Effector CD4-positive, alpha-beta T cell (primary cell): Measurements from ENCODE around the gene LDHA.
"Not testable (repeated sequence)": the region's sequence is repeated elsewhere in the genome, so short reads cannot be mapped to it uniquely, and the experiment has no call there.

ENCODE experiments used
- DNase-seq: peaks from one replicate; pipeline ENCODE4 v3.0.0-alpha.2; 2020

Gene LDHA

DNA sequence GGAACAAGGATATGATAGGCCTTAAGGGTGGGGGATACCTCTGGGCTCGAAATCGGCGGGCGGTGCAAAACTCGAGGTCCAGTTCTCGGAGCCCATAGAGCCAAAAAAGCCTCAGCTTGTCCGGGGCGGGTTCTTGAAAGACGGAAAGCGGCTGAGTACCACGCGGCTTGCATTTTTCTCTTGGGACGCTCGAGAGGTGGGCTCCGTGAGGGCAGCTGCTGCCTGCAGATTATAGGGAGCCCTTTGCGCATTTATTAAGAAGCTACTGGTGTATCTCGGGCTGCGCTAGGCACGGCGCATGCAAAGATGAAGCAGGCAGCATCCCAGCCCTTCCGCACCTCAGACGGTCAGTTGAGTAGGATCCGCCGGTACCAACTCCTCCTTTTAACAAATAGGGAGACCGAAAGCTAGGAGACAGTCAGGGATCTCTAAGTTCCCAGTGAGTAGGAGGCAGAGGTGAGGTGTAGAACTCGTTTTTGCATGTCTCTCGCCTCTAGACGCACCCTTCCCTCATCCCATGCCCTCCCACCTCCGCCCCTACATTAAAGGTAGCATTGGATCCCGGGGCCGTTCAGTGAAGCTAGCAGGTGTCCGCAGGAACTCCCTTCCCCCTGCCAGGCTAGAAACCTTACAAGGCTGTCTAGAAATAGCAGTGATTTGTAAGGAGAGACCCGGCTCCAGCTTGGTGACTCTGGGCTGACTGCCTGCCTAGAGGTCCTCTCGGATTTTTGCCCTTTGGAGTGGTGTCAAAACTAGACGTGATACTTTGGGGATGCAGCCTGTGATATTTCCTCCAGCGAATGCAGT lies 768 bp downstream of the LDHA start:
- DNase-seq = no peak

DNA sequence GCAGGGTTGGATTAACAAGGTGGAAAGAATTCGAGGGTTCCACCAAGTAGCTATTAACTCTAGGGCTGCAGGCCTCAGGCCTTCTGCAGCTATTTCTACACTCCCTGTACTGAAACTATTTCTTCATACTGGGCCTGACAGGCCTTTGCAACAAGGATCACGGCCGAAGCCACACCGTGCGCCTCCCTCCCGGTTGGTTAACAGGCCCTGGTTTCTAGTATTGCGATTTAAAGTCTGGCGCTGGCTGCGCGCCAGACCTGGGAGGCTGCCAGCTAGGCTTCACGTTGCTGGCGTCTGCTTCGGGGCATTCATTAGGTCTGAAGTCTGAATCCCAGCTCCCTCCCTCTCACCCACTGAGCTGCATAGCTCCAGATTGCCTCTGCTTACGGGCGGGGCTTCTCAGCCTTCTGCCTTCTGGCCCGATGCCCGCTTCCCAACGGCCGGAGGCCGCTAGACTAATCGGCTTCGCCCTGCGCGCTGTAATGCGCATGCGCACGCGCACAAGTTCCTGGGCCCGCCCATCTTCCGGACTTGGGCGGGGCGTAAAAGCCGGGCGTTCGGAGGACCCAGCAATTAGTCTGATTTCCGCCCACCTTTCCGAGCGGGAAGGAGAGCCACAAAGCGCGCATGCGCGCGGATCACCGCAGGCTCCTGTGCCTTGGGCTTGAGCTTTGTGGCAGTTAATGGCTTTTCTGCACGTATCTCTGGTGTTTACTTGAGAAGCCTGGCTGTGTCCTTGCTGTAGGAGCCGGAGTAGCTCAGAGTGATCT lies 1.6 kb downstream of the LDHA start:
- peak; percentile 90 for DNase-seq

DNA sequence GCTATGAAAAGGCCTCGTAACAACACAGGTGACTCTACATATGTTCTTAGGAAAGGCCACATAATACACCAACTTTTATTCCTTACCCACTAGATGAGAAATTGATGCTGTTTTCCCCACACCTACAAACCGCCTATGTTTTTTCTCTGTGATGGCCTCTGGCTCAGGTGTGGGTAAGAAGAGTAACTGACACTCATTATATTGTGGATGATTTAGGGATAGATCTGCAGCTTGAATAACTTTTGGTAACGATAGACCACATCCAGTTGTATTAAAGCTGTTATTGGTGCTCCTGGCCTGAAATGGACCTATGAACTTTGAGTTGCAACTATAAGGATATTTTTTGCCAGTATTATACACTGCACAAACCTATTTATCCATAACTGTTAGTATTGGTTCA lies 3.6 kb downstream of the LDHA start:
- no peak for DNase-seq

DNA sequence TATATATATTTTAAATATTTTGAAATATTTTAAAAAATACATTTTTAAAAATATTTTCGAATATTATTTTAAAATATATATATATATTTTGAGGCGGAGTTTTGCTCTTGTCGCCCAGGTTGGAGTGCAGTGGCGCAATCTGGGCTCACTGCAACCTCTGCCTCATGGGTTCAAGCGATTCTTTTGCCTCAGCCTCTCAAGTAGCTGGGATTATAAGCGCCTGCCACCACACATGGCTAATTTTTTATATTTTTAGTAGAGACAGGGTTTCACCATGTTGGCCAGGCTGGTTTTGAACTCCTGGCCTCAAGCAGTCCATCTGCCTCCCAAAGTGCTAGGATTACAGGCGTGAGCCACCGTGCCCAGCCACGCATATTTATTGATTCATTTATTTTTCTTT lies 6.7 kb downstream of the LDHA start:
- DNase-seq = not testable (repeated sequence)

GRCh38 chr11:18404062-18404461 lies 9.7 kb downstream of the LDHA start:
- DNase-seq = no peak

DNA sequence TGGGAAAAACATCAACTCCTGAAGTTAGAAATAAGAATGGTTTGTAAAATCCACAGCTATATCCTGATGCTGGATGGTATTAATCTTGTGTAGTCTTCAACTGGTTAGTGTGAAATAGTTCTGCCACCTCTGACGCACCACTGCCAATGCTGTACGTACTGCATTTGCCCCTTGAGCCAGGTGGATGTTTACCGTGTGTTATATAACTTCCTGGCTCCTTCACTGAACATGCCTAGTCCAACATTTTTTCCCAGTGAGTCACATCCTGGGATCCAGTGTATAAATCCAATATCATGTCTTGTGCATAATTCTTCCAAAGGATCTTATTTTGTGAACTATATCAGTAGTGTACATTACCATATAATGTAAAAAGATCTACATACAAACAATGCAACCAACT lies 13.0 kb downstream of the LDHA start:
- DNase-seq = not testable (repeated sequence)

DNA sequence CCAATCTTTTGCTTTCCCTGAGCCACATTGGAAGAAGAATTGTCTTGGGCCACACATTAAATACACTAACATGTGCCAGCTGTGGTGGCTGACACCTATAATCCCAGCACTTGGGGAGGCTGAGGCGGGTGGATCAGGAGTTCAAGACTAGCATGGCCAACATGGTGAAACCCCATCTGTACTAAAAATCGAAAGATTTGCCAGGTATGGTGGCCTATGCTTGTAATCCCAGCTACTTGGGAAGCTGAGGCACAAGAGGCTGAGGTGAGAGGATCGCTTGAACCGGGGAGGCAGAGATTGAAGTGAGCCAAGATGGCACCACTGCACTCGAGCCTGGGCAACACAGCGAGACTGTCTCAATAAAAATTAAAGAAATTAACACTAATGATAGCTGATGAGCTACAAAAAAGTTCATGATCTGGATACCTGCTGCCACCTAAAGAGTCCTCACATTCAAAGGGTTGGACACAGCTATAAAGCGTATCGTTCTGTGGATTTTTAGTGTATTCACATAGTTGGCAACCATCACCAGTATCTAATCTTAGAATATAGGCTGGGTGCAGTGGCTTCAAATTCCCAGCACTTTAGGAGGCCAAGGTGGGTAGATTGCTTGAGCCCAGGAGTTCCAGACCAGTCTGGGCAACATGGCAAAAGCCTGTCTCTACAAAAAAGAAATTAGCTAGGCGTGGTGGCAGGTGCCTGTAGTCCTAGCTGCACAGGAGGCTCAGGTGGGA lies 14.4 kb downstream of the LDHA start:
- no peak for DNase-seq

DNA sequence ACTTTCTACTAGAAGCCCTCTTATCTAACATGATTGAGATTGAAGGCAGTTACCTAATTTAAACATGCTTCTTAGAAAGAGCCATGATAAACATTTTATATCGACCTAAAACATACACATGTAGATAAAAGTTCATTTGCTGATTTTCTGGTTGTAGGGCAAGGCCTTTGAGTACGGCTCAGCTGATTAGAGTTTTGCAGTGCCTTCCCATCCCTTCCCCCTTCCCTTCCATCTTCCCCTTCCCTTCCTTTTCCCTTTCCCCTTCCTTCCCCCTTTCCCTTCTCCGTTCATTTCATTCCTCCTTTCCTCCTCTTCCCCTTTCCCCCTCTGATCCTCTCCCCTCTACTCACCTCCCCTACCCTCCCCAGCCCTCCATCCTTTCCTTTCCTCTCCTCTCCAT lies 22.1 kb downstream of the LDHA start:
- DNase-seq = no peak

DNA sequence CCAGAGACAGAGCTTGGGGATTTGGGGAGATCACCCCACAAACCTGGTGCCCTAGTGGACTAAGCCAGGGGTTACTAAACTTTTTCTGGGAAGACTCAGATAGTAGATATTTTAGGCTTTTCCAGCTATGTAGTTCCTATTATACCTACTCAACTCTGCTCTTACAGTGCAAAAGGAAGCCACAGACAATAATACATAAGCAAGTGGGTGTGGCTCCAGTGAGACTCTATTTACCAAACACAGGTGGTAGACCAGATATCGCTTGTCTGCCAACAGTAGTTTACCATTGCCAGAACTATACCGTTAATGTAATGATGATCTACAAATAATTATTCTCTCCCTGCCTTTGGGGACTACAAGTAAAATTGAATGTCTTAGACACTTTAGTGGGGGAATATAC lies 24.7 kb downstream of the LDHA start:
- no peak for DNase-seq

GRCh38 chr11:18420067-18420466 lies 25.7 kb downstream of the LDHA start:
- DNase-seq = no peak

DNA sequence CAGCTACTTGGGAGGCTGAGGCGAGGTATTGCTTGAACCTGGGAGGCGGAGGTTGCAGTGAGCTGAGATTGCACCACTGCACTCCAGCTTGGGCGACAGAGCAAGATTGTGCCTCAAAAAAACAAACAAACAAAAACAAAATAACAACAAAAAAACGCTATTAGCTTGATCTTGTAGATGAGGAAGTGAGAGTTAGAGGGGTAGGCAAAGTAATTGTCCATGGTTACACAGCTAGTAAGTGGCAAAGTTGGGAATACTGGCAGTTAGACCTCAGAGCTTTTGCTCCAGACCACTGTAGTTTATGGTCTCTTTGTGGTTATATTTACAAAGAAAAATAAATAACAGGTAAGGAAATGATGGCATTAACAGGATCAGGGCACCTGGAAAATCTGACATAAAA lies 32.9 kb downstream of the LDHA start:
- DNase-seq = no peak

GRCh38 chr11:18429332-18429731 lies 35.0 kb downstream of the LDHA start:
- DNase-seq = no peak

DNA sequence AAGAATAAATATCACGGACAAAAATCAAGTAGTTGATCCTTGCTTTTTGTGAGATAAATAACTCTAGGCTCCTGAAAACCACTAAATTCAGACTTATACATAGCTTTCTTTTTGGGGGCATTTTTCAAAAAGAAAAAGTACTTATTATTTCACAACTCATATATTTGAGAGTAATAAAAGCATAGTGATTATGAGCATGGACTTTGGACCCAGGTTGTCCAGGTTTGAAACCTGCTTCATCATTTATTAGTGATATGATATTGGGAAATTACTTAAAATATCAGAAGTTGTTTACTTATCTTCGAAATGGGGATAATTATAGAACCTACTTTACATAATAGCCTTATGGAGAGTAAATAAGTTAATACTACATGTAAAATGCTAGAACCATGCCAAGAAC lies 44.3 kb downstream of the LDHA start:
- no peak for DNase-seq

- no peak for DNase-seq
Observed at GRCh38 chr11:18449251-18449650, 54.9 kb downstream of the LDHA start.

DNA sequence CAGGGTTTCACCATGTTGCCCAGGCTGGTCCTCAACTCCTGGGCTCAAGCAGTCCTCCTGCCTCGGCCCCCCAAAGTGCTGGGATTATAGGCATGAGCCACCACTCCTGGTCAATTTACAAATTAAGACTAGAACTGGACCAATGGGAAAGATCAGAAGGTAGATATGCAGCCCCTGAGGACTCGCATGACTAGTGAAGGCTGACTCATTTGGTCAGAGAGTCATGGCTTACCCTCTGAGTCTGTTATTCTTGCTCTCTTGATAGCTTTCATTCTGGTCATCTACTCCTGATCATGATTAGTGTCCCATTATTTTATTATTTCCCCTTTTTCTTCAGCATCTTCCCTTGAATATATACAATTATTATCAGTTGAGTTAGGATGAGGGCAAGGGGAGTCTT lies 58.6 kb downstream of the LDHA start:
- no peak for DNase-seq

DNA sequence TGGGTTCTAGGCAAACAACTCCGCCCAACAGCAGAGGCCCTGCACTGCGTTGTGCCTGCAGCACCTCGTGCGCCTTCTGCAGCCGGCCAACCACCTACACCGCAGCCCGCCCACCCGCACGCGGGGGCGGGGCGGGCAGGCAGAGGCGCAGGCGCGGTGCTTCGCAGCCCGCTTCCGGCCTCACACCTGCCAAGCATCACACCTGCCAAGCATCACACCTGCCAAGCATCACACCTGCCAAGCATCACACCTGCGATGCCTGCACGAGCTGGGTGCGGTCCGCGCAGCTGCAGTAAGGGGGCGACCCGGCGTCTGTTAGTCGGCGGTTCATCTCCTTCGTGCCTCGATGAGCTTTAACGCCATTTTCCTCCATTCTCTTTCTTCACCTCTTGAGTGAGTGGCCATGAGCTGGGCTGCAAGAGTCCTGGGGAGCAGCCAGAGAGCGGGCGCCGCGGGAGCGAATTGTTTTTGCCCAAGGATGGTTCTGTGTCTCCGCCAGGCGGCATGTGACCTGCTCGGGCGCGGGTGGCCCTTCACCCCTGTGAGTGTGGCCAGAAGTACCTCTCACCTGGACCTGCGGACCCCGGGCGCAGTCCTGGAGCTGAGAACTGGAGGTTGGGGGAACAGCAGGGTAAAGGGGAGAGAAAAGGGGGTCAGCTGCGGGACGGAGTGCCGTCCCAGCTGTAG lies 61.5 kb downstream of the LDHA start, which contains the start of gene LDHAL6A:
Gene LDHAL6A (plus strand): TSS at position 171 of the 687 bp plus-strand sequence. CDS start 825 bp downstream, outside the sequence.
- DNase-seq = no peak

- no peak for DNase-seq
Observed at GRCh38 chr11:18457450-18457849, 63.1 kb downstream of the LDHA start.
